Stimulated activated effector memory CD8-positive, alpha-beta T cell treated with anti-CD3 and anti-CD28 coated beads, Interleukin-12 subunit alpha, Interleukin-12 subunit beta, amount 100 ng/mL, for 72 hours (primary cell): ENCODE results near the gene USP6NL.

Experiments
- ATAC-seq: fragments of 150-1000 bp; cut with Tn5 transposase; 2 replicates; pipeline ENCODE4 v1.10.0; 2021
- DNase-seq, 2 donors: peaks; one replicate each; pipeline ENCODE4 v3.0.0; 2021 to 2022; ENCODE audit warnings: low spot score in 2 of 2
- H3K27ac Mint-ChIP-seq: one replicate; pipeline ENCODE4 v1.8.0; 2022; ENCODE audit warnings: mild to moderate bottlenecking, mixed read lengths
- H3K36me3 Mint-ChIP-seq: one replicate; pipeline ENCODE4 v1.8.0; 2022; ENCODE audit warnings: mild to moderate bottlenecking, mixed read lengths
- H3K4me1 Mint-ChIP-seq: one replicate; pipeline ENCODE4 v1.8.0; 2022; ENCODE audit warnings: mixed read lengths
- H3K4me3 Mint-ChIP-seq: one replicate; pipeline ENCODE4 v1.8.0; 2022; ENCODE audit warnings: mild to moderate bottlenecking, mixed read lengths
- H3K9me3 Mint-ChIP-seq: one replicate; pipeline ENCODE4 v1.8.0; 2022; ENCODE audit warnings: mixed read lengths

The USP6NL gene

GRCh38 chr10:11605807-11606408 is 5.5 kb downstream of the USP6NL start:
- ATAC-seq (no peak), DNase-seq (no peak)
- H3K36me3 Mint-ChIP-seq: no peaks in the 10 kb centered on the region
- no peaks in the 10 kb centered on the region for H3K9me3 Mint-ChIP-seq
- no peaks in the 10 kb centered on the region for H3K4me1 Mint-ChIP-seq
- no peak overlapping the region for H3K4me3 Mint-ChIP-seq
- no peak overlapping the region for H3K27ac Mint-ChIP-seq

- Mint-ChIP-seq H3K4me1 (no peaks in the 10 kb centered on the region), H3K4me3 (no peak overlapping the region), H3K9me3 (no peaks in the 10 kb centered on the region), H3K27ac (no peak overlapping the region), H3K36me3 (no peaks in the 10 kb centered on the region)
- DNase-seq (no peak), ATAC-seq (no peak)
These were observed 6.4 kb downstream of the USP6NL start for GRCh38 chr10:11604865-11605650.

- Mint-ChIP-seq H3K36me3 (no peaks in the 10 kb centered on the region), H3K4me1 (no peaks in the 10 kb centered on the region), H3K27ac (no peak overlapping the region), H3K4me3 (no peak overlapping the region), H3K9me3 (no peaks in the 10 kb centered on the region)
- ATAC-seq (no peak), DNase-seq (no peak)
These were observed 7.7 kb downstream of the USP6NL start for GRCh38 chr10:11603741-11604140.

- peak; percentile 60 for ATAC-seq
- H3K27ac Mint-ChIP-seq: no peak overlapping the region
- H3K36me3 Mint-ChIP-seq: no peaks in the 10 kb centered on the region
- no peaks in the 10 kb centered on the region for H3K4me1 Mint-ChIP-seq
- no peaks in the 10 kb centered on the region for H3K9me3 Mint-ChIP-seq
- DNase-seq: no peak
- H3K4me3 Mint-ChIP-seq: no peak overlapping the region
These were observed 8.4 kb downstream of the USP6NL start for GRCh38 chr10:11602919-11603523.

- Mint-ChIP-seq H3K4me3 (no peak overlapping the region), H3K27ac (no peak overlapping the region), H3K9me3 (no peaks in the 10 kb centered on the region), H3K36me3 (no peaks in the 10 kb centered on the region), H3K4me1 (no peaks in the 10 kb centered on the region)
- ATAC-seq (peak; percentile 37), DNase-seq (no peak)
These were observed 9.1 kb downstream of the USP6NL start for GRCh38 chr10:11602358-11602757.

GRCh38 chr10:11601670-11602069 is 9.8 kb downstream of the USP6NL start:
- H3K27ac Mint-ChIP-seq: no peak overlapping the region
- H3K4me3 Mint-ChIP-seq: no peak overlapping the region
- no peak for DNase-seq
- no peaks in the 10 kb centered on the region for H3K36me3 Mint-ChIP-seq
- ATAC-seq: no peak
- no peaks in the 10 kb centered on the region for H3K4me1 Mint-ChIP-seq
- H3K9me3 Mint-ChIP-seq: no peaks in the 10 kb centered on the region

GRCh38 chr10:11600280-11600679 is 11.2 kb downstream of the USP6NL start:
- Mint-ChIP-seq H3K27ac (no peak overlapping the region), H3K4me1 (peaks cover 4% of the 10 kb centered on the region), H3K4me3 (no peak overlapping the region), H3K36me3 (no peaks in the 10 kb centered on the region), H3K9me3 (no peaks in the 10 kb centered on the region)
- DNase-seq (no peak), ATAC-seq (no peak)

GRCh38 chr10:11598712-11599397 is 12.6 kb downstream of the USP6NL start:
- DNase-seq (no peak), ATAC-seq (no peak)
- no peaks in the 10 kb centered on the region for H3K9me3 Mint-ChIP-seq
- H3K27ac Mint-ChIP-seq: no peak overlapping the region
- no peak overlapping the region for H3K4me3 Mint-ChIP-seq
- peaks cover 6% of the 10 kb centered on the region for H3K4me1 Mint-ChIP-seq
- no peaks in the 10 kb centered on the region for H3K36me3 Mint-ChIP-seq

GRCh38 chr10:11597470-11597869 is 14.0 kb downstream of the USP6NL start:
- no peak for DNase-seq
- Mint-ChIP-seq H3K27ac (no peak overlapping the region), H3K4me3 (no peak overlapping the region), H3K9me3 (no peaks in the 10 kb centered on the region), H3K4me1 (peaks cover 6% of the 10 kb centered on the region), H3K36me3 (no peaks in the 10 kb centered on the region)
- ATAC-seq: no peak

GRCh38 chr10:11595395-11595692 is 16.1 kb downstream of the USP6NL start:
- ATAC-seq (peak; percentile 62), DNase-seq (no peak)
- H3K9me3 Mint-ChIP-seq: no peaks in the 10 kb centered on the region
- H3K27ac Mint-ChIP-seq: no peak overlapping the region
- no peaks in the 10 kb centered on the region for H3K36me3 Mint-ChIP-seq
- H3K4me3 Mint-ChIP-seq: no peak overlapping the region
- peaks cover 6% of the 10 kb centered on the region for H3K4me1 Mint-ChIP-seq

- DNase-seq (no peak), ATAC-seq (no peak)
- H3K36me3 Mint-ChIP-seq: no peaks in the 10 kb centered on the region
- no peak overlapping the region for H3K4me3 Mint-ChIP-seq
- H3K9me3 Mint-ChIP-seq: no peaks in the 10 kb centered on the region
- peaks cover 6% of the 10 kb centered on the region for H3K4me1 Mint-ChIP-seq
- no peak overlapping the region for H3K27ac Mint-ChIP-seq
These were observed 16.7 kb downstream of the USP6NL start for GRCh38 chr10:11594589-11595394.

- Mint-ChIP-seq H3K36me3 (no peaks in the 10 kb centered on the region), H3K27ac (no peak overlapping the region), H3K4me3 (no peak overlapping the region), H3K9me3 (no peaks in the 10 kb centered on the region), H3K4me1 (peaks cover 6% of the 10 kb centered on the region)
- ATAC-seq: no peak
- DNase-seq: no peak
These were observed 17.8 kb downstream of the USP6NL start for GRCh38 chr10:11593612-11594011.

GRCh38 chr10:11589738-11590137 is 21.7 kb downstream of the USP6NL start:
- no peaks in the 10 kb centered on the region for H3K36me3 Mint-ChIP-seq
- H3K4me3 Mint-ChIP-seq: no peak overlapping the region
- H3K27ac Mint-ChIP-seq: no peak overlapping the region
- DNase-seq: no peak
- H3K4me1 Mint-ChIP-seq: no peaks in the 10 kb centered on the region
- no peak for ATAC-seq
- H3K9me3 Mint-ChIP-seq: no peaks in the 10 kb centered on the region

GRCh38 chr10:11588873-11589574 is 22.4 kb downstream of the USP6NL start:
- Mint-ChIP-seq H3K4me1 (no peaks in the 10 kb centered on the region), H3K4me3 (no peak overlapping the region), H3K27ac (no peak overlapping the region), H3K36me3 (no peaks in the 10 kb centered on the region), H3K9me3 (no peaks in the 10 kb centered on the region)
- no peak for ATAC-seq
- DNase-seq: no peak
